H9 (cell line): Measurements from ENCODE around the gene SSTR5. TPM values are rescaled to one million over a fixed set of nuclear protein-coding genes. Genes with fewer than 3 reads are reported as not detected.

Experiments used
- DNase-seq: peaks from one replicate; pipeline ENCODE4 v3.0.0-alpha.2; 2017
- H2AFZ ChIP-seq: one replicate; pipeline ENCODE4 v1.6.1; 2013; ENCODE audit warnings: mild to moderate bottlenecking, low read length, control low read depth, moderate library complexity
- H2AK5ac ChIP-seq: 2 replicates; pipeline ENCODE4 v1.6.1; 2013; ENCODE audit warnings: low read length, control low read depth, mixed read lengths; ENCODE audit not compliant: insufficient read length
- H2BK120ac ChIP-seq: one replicate; pipeline ENCODE4 v1.6.1; 2013; ENCODE audit warnings: low read depth, mild to moderate bottlenecking, low read length, control low read depth, inconsistent platforms; ENCODE audit not compliant: poor library complexity, severe bottlenecking
- H2BK12ac ChIP-seq: 2 replicates; pipeline ENCODE4 v1.6.1; 2013; ENCODE audit warnings: low read length, control low read depth, mixed read lengths, low read depth; ENCODE audit not compliant: insufficient read length
- H2BK15ac ChIP-seq: 2 replicates; pipeline ENCODE4 v1.6.1; 2013; ENCODE audit warnings: low read depth, low read length, control low read depth
- H2BK20ac ChIP-seq: one replicate; pipeline ENCODE4 v1.6.1; 2013; ENCODE audit warnings: low read depth, mild to moderate bottlenecking, low read length, control low read depth, inconsistent platforms; ENCODE audit not compliant: poor library complexity, severe bottlenecking
- H2BK5ac ChIP-seq: 2 replicates; pipeline ENCODE4 v1.6.1; 2013; ENCODE audit warnings: low read length, control low read depth, mixed read lengths; ENCODE audit not compliant: insufficient read length
- H3K14ac ChIP-seq: 2 replicates; pipeline ENCODE4 v1.6.1; 2013; ENCODE audit warnings: low read length, control low read depth; ENCODE audit not compliant: insufficient read depth
- H3K18ac ChIP-seq: 2 replicates; pipeline ENCODE4 v1.6.1; 2013; ENCODE audit warnings: low read depth, mild to moderate bottlenecking, mixed read lengths, low read length, control low read depth; ENCODE audit not compliant: insufficient read length
- H3K23ac ChIP-seq: 2 replicates; pipeline ENCODE4 v1.6.1; 2013; ENCODE audit warnings: low read length, control low read depth, mixed read lengths, low read depth; ENCODE audit not compliant: insufficient read length
- H3K23me2 ChIP-seq: 2 replicates; pipeline ENCODE4 v1.6.1; 2013; ENCODE audit warnings: low read depth, mild to moderate bottlenecking, mixed read lengths, low read length, control low read depth; ENCODE audit not compliant: insufficient read length, poor library complexity, severe bottlenecking
- H3K27ac ChIP-seq: 2 replicates; pipeline ENCODE4 v1.5.1; 2013; ENCODE audit warnings: low read length, control low read depth, mixed read lengths, low read depth; ENCODE audit not compliant: insufficient read length
- H3K27me3 ChIP-seq: 2 replicates; pipeline ENCODE4 v1.6.1; 2013; ENCODE audit warnings: low read length, control low read depth, inconsistent platforms; ENCODE audit not compliant: insufficient read depth
- H3K4ac ChIP-seq: 2 replicates; pipeline ENCODE4 v1.6.1; 2013; ENCODE audit warnings: low read depth, mild to moderate bottlenecking, control low read depth, inconsistent platforms, low read length, moderate library complexity
- H3K4me1 ChIP-seq: 2 replicates; pipeline ENCODE4 v1.6.1; 2013; ENCODE audit warnings: low read length, control low read depth, inconsistent platforms; ENCODE audit not compliant: insufficient read depth
- H3K4me2 ChIP-seq: 2 replicates; pipeline ENCODE4 v1.6.1; 2013; ENCODE audit warnings: low read length, control low read depth, mixed read lengths; ENCODE audit not compliant: insufficient read length, insufficient read depth
- H3K56ac ChIP-seq: 2 replicates; pipeline ENCODE4 v1.6.1; 2013; ENCODE audit warnings: low read depth, mild to moderate bottlenecking, mixed read lengths, low read length, control low read depth; ENCODE audit not compliant: insufficient read length
- H3K79me1 ChIP-seq: 2 replicates; pipeline ENCODE4 v1.6.1; 2013; ENCODE audit warnings: low read depth, mild to moderate bottlenecking, moderate library complexity, low read length, control low read depth, inconsistent platforms; ENCODE audit not compliant: insufficient read depth, poor library complexity, severe bottlenecking
- H3K79me2 ChIP-seq: 2 replicates; pipeline ENCODE4 v1.6.1; 2013; ENCODE audit warnings: low read length, control low read depth, inconsistent platforms; ENCODE audit not compliant: insufficient read depth
- H3K9ac ChIP-seq: 2 replicates; pipeline ENCODE4 v1.6.1; 2013; ENCODE audit warnings: low read length, control low read depth, mixed read lengths; ENCODE audit not compliant: insufficient read length; ENCODE audit errors: extremely low read depth
- H3K9me3 ChIP-seq: one replicate; pipeline ENCODE4 v1.6.1; 2013; ENCODE audit warnings: low read depth, low read length, inconsistent platforms; ENCODE audit not compliant: control insufficient read depth
- H3T11ph ChIP-seq: one replicate; pipeline ENCODE4 v1.6.1; 2013; ENCODE audit warnings: mild to moderate bottlenecking, low read length, control low read depth, inconsistent platforms
- H4K20me1 ChIP-seq: one replicate; pipeline ENCODE4 v1.6.1; 2013; ENCODE audit not compliant: control insufficient read depth, insufficient read length, insufficient read depth
- H4K5ac ChIP-seq: 2 replicates; pipeline ENCODE4 v1.6.1; 2013; ENCODE audit warnings: low read depth, mild to moderate bottlenecking, mixed read lengths, low read length, control low read depth; ENCODE audit not compliant: insufficient read length
- H4K8ac ChIP-seq: replicated peaks from 2 replicates; pipeline ENCODE4 v1.6.1; 2013; ENCODE audit warnings: low read length, control low read depth, mixed read lengths, low read depth; ENCODE audit not compliant: insufficient read length
- H4K91ac ChIP-seq: 2 replicates; pipeline ENCODE4 v1.6.1; 2013; ENCODE audit warnings: low read depth, mild to moderate bottlenecking, moderate library complexity, mixed read lengths, low read length, control low read depth; ENCODE audit not compliant: insufficient read length
- H3K27ac Mint-ChIP-seq, 3 experiments: 2 replicates in 2 of 3; 3 replicates in 1 of 3; pipeline ENCODE4 v1.8.0; 2020 to 2021; ENCODE audit warnings: mixed read lengths in 3 of 3, mild to moderate bottlenecking in 1 of 3, moderate library complexity in 1 of 3
- H3K27me3 Mint-ChIP-seq: 2 replicates; pipeline ENCODE4 v1.8.0; 2021; ENCODE audit warnings: low read depth, mild to moderate bottlenecking, moderate library complexity, mixed read lengths
- H3K36me3 Mint-ChIP-seq, 3 experiments: 2 replicates in 2 of 3; 3 replicates in 1 of 3; pipeline ENCODE4 v1.8.0; 2020 to 2021; ENCODE audit warnings: low read depth in 3 of 3, mixed read lengths in 3 of 3; ENCODE audit not compliant: insufficient read depth in 1 of 3
- H3K4me1 Mint-ChIP-seq, 2 experiments: 2 replicates each; pipeline ENCODE4 v1.8.0; 2020; ENCODE audit warnings: mixed read lengths in 2 of 2
- H3K4me3 Mint-ChIP-seq, 2 experiments: 2 replicates in 1 of 2; 3 replicates in 1 of 2; pipeline ENCODE4 v1.8.0; 2020 to 2021; ENCODE audit warnings: mild to moderate bottlenecking in 2 of 2, mixed read lengths in 2 of 2, moderate library complexity in 1 of 2
- H3K9me3 Mint-ChIP-seq, 2 experiments: 2 replicates in 1 of 2; 3 replicates in 1 of 2; pipeline ENCODE4 v1.8.0; 2020; ENCODE audit warnings: mild to moderate bottlenecking in 2 of 2, mixed read lengths in 2 of 2, moderate library complexity in 1 of 2
- CTCF ChIP-seq: fragments of 200-600 bp; sonication (generic); conservative IDR thresholded peaks from 3 replicates; pipeline ENCODE4 v1.8.0; 2021; ENCODE audit warnings: antibody characterized with exemption, mild to moderate bottlenecking
- WGBS: extraction: QIAGEN DNeasy Blood & Tissue Kit; methylation state at CpG from one replicate; pipeline ENCODE4 v1.1.7; 2013; ENCODE audit warnings: missing lambda C conversion rate, low lambda C conversion rate, mixed read lengths; ENCODE audit not compliant: insufficient read length; ENCODE audit errors: extremely low coverage; 5-methylcytosine and 5-hydroxymethylcytosine counted together
- total RNA-seq: library from RNA; stranded (reverse); gene quantifications from 2 replicates; pipeline ENCODE4 v1.2.1, GENCODE V29; 2021

SSTR5 gene
- total RNA-seq, 1 experiment from 2014 or later, result 0.22 TPM

- Histone ChIP-seq H2AK5ac (no peak overlapping the region), H2AFZ (no peak overlapping the region), H3K27ac (no peak overlapping the region), H3K4ac (no peak overlapping the region), H3K23me2 (no peaks in the 10 kb centered on the region), H3T11ph (no peak overlapping the region), H2BK5ac (no peak overlapping the region), H3K4me2 (no peak overlapping the region), H3K9me3 (no peaks in the 10 kb centered on the region), H3K9ac (no peak overlapping the region), H3K56ac (no peak overlapping the region), H4K91ac (no peak overlapping the region), H2BK12ac (no peak overlapping the region), H3K14ac (peak overlapping the region; percentile 46; the same call in 1 of the 2 replicates), H4K5ac (no peak overlapping the region), H3K4me1 (no peaks in the 10 kb centered on the region), H2BK20ac (no peak overlapping the region), H4K8ac (no peak overlapping the region), H3K27me3 (no peaks in the 10 kb centered on the region), H2BK120ac (no peak overlapping the region), H3K79me2 (no peaks in the 10 kb centered on the region), H3K18ac (peak overlapping the region; percentile 7), H3K79me1 (no peaks in the 10 kb centered on the region), H2BK15ac (no peak overlapping the region), H4K20me1 (no peaks in the 10 kb centered on the region), H3K23ac (no peak overlapping the region)
- H3K9me3 Mint-ChIP-seq, result peaks cover 4 to 10% of the 10 kb centered on the region in 2 experiments; a peak in 4 of 5 replicates
- no peak overlapping the region for H3K27ac Mint-ChIP-seq
- peaks cover 3% of the 10 kb centered on the region for H3K27me3 Mint-ChIP-seq
- H3K4me3 Mint-ChIP-seq, result no peak overlapping the region
- H3K4me1 Mint-ChIP-seq, result peaks cover 0 to 14% of the 10 kb centered on the region in 2 experiments; a peak in 2 of 4 replicates
- DNase-seq, result no peak
- no CpG with 5 or more reads among the region's 27 CpGs for WGBS
- TF ChIP-seq CTCF, result no peak
- H3K36me3 Mint-ChIP-seq, result peaks cover 0 to 5% (median 3%) of the 10 kb centered on the region in 3 experiments; a peak in 3 of 7 replicates
Observed at GRCh38 chr16:1090620-1091587, 18.4 kb downstream of the SSTR5 start.
